Hematopoietic multipotent progenitor cell (in vitro differentiated cells): ENCODE results near the gene S100A16. TPM values are rescaled to one million over a fixed set of nuclear protein-coding genes. Genes with fewer than 3 reads are reported as not detected.
A peak's percentile ranks its signal among the peaks of the same experiment; 100 is the strongest.

Experiments
- DNase-seq, 3 donors: peaks; one replicate each; pipeline ENCODE4 v3.0.0-alpha.2; 2011 to 2015; ENCODE audit warnings: low read depth in 2 of 3, low spot score in 2 of 3
- total RNA-seq: library from RNA; depleted of rRNA; stranded (reverse); fragments of >200 nt; gene quantifications from one replicate; pipeline ENCODE4 v1.2.3, GENCODE V29; 2012

S100A16 gene
- total RNA-seq, 1 donor, result 1.1 TPM

GRCh38 chr1:153638261-153638660, 25.3 kb upstream of the S100A16 start:
- DNase-seq, result no peak

GRCh38 chr1:153636312-153636711, 23.4 kb upstream of the S100A16 start:
- DNase-seq, result no peak

- DNase-seq, result no peak
These were observed 22.9 kb upstream of the S100A16 start for GRCh38 chr1:153635872-153636271.

- DNase-seq, result peak; percentile 97 to 98 (median 98)
These were observed 21.1 kb upstream of the S100A16 start, which contains the start of gene CHTOP for GRCh38 chr1:153633754-153634665. Gene CHTOP (plus strand): TSS chr1:153634066. CDS start chr1:153636589, 2,523 bp downstream.

GRCh38 chr1:153633161-153633753, 20.3 kb upstream of the S100A16 start:
- no peak for DNase-seq

- no peak for DNase-seq
These were observed 18.4 kb upstream of the S100A16 start for GRCh38 chr1:153631047-153632022.

- no peak for DNase-seq
These were observed 17.4 kb upstream of the S100A16 start for GRCh38 chr1:153630384-153630783.

GRCh38 chr1:153629971-153630370, 17.0 kb upstream of the S100A16 start:
- no peak for DNase-seq

- DNase-seq, result no peak
These were observed 16.4 kb upstream of the S100A16 start for GRCh38 chr1:153629343-153629665.

GRCh38 chr1:153628638-153629342, 15.9 kb upstream of the S100A16 start:
- DNase-seq, result no peak

GRCh38 chr1:153627715-153628626, 15.0 kb upstream of the S100A16 start, which contains the start of gene S100A1:
Gene S100A1 (plus strand): TSS chr1:153628434. CDS start chr1:153630522, 2,088 bp downstream.
- no peak for DNase-seq

GRCh38 chr1:153626904-153627714, 14.2 kb upstream of the S100A16 start, which contains the start of gene S100A13:
Gene S100A13 (minus strand): TSS chr1:153627505. CDS start chr1:153626472, 1,033 bp downstream.
- peak in 2 of 3 donors; percentile 44 to 62 for DNase-seq

GRCh38 chr1:153626477-153626903, 13.6 kb upstream of the S100A16 start:
- DNase-seq, result no peak

- no peak for DNase-seq
These were observed 12.2 kb upstream of the S100A16 start for GRCh38 chr1:153624965-153625611.

GRCh38 chr1:153623101-153623500, 10.2 kb upstream of the S100A16 start:
- DNase-seq, result no peak

- DNase-seq, result no peak
These were observed 6.2 kb upstream of the S100A16 start for GRCh38 chr1:153619171-153619570.

- peak in 2 of 3 donors; percentile 34 to 47 for DNase-seq
These were observed 4.7 kb upstream of the S100A16 start for GRCh38 chr1:153617663-153618062.

- no peak for DNase-seq
These were observed 4.0 kb upstream of the S100A16 start for GRCh38 chr1:153616917-153617311.
